AG09309 (cell line): Measurements from ENCODE around the gene MAPK11.

ENCODE experiments used
- DNase-seq: peaks from one replicate; pipeline ENCODE4 v3.0.0-alpha.2; 2010; ENCODE audit warnings: low read depth
- H3K4me3 ChIP-seq: 2 replicates; pipeline ENCODE4 v1.5.1; 2011; ENCODE audit warnings: mild to moderate bottlenecking, low read depth, low read length, moderate library complexity; ENCODE audit not compliant: control insufficient read depth
- TF ChIP-seq, protein P1 (sequence below): IDR thresholded peaks from 2 replicates; pipeline ENCODE4 v1.5.1; 2011; ENCODE audit warnings: mild to moderate bottlenecking, low read depth, low read length, inconsistent platforms; ENCODE audit not compliant: insufficient read depth, control insufficient read depth; ENCODE audit errors: missing control alignments

Gene MAPK11

GRCh38 chr22:50281957-50282356 lies 11.8 kb upstream of the MAPK11 start:
- DNase-seq: no peak
- TF ChIP-seq, protein P1, sequence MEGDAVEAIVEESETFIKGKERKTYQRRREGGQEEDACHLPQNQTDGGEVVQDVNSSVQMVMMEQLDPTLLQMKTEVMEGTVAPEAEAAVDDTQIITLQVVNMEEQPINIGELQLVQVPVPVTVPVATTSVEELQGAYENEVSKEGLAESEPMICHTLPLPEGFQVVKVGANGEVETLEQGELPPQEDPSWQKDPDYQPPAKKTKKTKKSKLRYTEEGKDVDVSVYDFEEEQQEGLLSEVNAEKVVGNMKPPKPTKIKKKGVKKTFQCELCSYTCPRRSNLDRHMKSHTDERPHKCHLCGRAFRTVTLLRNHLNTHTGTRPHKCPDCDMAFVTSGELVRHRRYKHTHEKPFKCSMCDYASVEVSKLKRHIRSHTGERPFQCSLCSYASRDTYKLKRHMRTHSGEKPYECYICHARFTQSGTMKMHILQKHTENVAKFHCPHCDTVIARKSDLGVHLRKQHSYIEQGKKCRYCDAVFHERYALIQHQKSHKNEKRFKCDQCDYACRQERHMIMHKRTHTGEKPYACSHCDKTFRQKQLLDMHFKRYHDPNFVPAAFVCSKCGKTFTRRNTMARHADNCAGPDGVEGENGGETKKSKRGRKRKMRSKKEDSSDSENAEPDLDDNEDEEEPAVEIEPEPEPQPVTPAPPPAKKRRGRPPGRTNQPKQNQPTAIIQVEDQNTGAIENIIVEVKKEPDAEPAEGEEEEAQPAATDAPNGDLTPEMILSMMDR: no peak
- H3K4me3 ChIP-seq: no peak overlapping the region

DNA sequence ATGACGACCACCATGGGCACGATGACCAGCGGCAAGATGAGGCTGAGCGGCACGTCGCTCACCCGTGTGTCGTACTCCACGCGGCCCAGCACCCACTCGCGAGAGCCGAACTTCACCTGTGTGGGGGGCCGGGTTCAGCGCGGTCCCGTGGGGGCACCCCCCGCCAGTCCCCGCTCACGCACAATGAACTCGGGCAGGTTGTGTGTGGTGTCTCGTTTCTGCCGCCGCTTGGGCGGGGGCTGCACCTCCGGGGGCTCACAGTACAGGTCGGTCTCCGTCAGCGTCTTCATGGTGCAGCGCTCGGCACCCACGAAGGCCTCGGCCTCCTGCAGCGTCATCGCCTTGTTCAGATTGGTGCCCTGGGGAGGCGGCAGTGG lies 11.2 kb upstream of the MAPK11 start:
- TF ChIP-seq, protein P1: no peak
- DNase-seq: no peak
- H3K4me3 ChIP-seq: no peak overlapping the region

- TF ChIP-seq, protein P1: no peak
- no peak for DNase-seq
- H3K4me3 ChIP-seq: no peak overlapping the region
Measured at GRCh38 chr22:50280708-50281383, 10.7 kb upstream of the MAPK11 start.

- TF ChIP-seq, protein P1: no peak
- no peak overlapping the region for H3K4me3 ChIP-seq
- no peak for DNase-seq
Measured at GRCh38 chr22:50280022-50280707, 10.0 kb upstream of the MAPK11 start.

DNA sequence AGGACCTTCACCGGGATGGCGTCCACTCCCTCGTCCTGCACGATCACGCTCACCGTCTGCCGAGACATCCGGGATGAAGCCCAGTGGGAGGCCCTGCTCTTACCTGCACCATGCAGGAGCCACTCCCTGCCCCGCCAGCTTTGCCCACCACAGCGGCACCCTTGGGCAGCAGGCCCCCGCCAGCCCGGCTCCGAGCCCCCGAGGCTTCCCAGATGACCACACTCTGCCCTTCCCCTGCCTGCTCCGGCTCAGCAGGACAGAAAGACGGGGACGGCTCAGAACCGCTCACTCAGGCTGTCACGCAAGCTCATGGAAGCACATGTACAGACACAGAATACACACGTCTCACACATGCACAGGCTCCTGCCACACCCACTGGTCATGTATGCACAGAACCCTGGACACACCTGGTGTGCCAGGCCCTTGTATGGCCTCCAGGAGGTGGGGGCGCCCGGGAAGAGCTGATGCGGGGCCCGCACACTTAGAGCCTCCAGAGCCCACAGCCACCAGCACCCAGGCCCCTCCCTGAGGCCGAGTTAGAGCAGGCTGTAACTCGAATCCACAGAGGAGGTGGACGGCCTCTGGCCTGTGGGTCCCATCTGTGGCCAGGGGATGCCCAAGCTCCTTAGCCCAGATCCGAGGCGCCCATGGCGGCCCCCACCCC lies 8.9 kb upstream of the MAPK11 start:
- no peak overlapping the region for H3K4me3 ChIP-seq
- TF ChIP-seq, protein P1: no peak
- DNase-seq: no peak

DNA sequence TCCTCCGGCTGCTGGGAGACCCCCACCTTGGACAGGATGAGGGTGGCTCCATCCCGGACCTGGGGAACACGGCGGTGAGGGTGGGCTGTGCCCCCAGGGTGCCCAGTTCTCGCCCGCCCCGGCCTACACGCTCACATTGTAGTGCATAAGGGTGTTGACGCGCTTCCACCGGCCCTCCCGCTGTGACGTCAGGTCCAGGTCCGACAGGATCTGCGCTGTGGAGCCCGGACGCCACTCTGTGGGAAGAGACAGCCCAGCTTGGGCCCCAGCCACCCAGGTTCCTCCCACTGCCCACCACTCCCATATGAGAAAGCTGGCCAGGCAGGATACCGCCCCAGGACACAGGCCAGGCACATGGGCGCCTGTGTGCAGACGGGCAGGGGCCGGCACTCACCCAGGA lies 8.3 kb upstream of the MAPK11 start:
- TF ChIP-seq, protein P1: no peak
- no peak overlapping the region for H3K4me3 ChIP-seq
- no peak for DNase-seq
